SU-DHL-6 (cell line): ENCODE data around the gene DYNC1I2.

Experiments used
- H2AFZ ChIP-seq: fragments of 200-600 bp; sonication (generic); 2 replicates; pipeline ENCODE4 v1.6.1; 2014; ENCODE audit warnings: low read depth, mild to moderate bottlenecking, moderate library complexity, mixed read lengths, antibody characterized with exemption, low read length; ENCODE audit not compliant: severe bottlenecking
- H3F3A ChIP-seq: fragments of 200-600 bp; shearing (Covaris generic); 2 replicates; pipeline ENCODE4 v1.6.0; 2016; ENCODE audit warnings: antibody characterized with exemption, mild to moderate bottlenecking; ENCODE audit not compliant: insufficient read depth
- H3K27ac ChIP-seq: fragments of 200-600 bp; sonication (generic); 2 replicates; pipeline ENCODE4 v1.5.1; 2016; ENCODE audit warnings: low read depth, mild to moderate bottlenecking, low read length, moderate library complexity, mixed read lengths
- H3K27me3 ChIP-seq: fragments of 200-600 bp; sonication (generic), shearing (Covaris generic); 2 replicates; pipeline ENCODE4 v1.6.0; 2014; ENCODE audit warnings: mild to moderate bottlenecking, low read length
- H3K36me3 ChIP-seq: fragments of 200-600 bp; sonication (generic); 2 replicates; pipeline ENCODE4 v1.6.1; 2014; ENCODE audit warnings: mild to moderate bottlenecking, low read length, mixed read lengths
- H3K4me2 ChIP-seq: fragments of 300-600, 200-600 bp; shearing (Covaris generic), sonication (generic); 2 replicates; pipeline ENCODE4 v1.6.0; 2014; ENCODE audit warnings: low read length, low read depth, mild to moderate bottlenecking; ENCODE audit not compliant: poor library complexity, severe bottlenecking
- H3K4me3 ChIP-seq: fragments of 200-600 bp; sonication (generic); 2 replicates; pipeline ENCODE4 v1.5.1; 2014; ENCODE audit warnings: antibody characterized with exemption, low read length, mild to moderate bottlenecking, mixed read lengths; ENCODE audit not compliant: insufficient read depth, poor library complexity, severe bottlenecking
- H3K79me2 ChIP-seq: fragments of 200-600 bp; sonication (generic); 2 replicates; pipeline ENCODE4 v1.6.1; 2014; ENCODE audit warnings: mild to moderate bottlenecking, low read length, moderate library complexity; ENCODE audit not compliant: insufficient read depth
- H3K9ac ChIP-seq: fragments of 200-600 bp; sonication (generic); 2 replicates; pipeline ENCODE4 v1.7.0; 2014; ENCODE audit warnings: mild to moderate bottlenecking, low read length
- H3K9me2 ChIP-seq: fragments of 200-600 bp; sonication (generic); replicated peaks from 2 replicates; pipeline ENCODE4 v1.6.1; 2014; ENCODE audit warnings: low read length; ENCODE audit not compliant: insufficient read depth
- H3K9me3 ChIP-seq: fragments of 200-600 bp; sonication (generic); 2 replicates; pipeline ENCODE4 v1.6.1; 2014; ENCODE audit warnings: low read length, mixed read lengths; ENCODE audit not compliant: insufficient read depth
- H4K20me1 ChIP-seq: fragments of 200-600 bp; sonication (generic); 2 replicates; pipeline ENCODE4 v1.6.1; 2014; ENCODE audit warnings: low read depth, mild to moderate bottlenecking, antibody characterized with exemption, low read length, moderate library complexity, mixed read lengths
- EZH2phosphoT487 ChIP-seq: fragments of 200-600 bp; sonication (generic), shearing (Covaris generic); conservative IDR thresholded peaks from 2 replicates; pipeline ENCODE4 v1.6.1; 2018; ENCODE audit warnings: mild to moderate bottlenecking, antibody characterized with exemption, low read length, moderate library complexity, mixed read lengths
- TF ChIP-seq, protein P1 (sequence below): fragments of 200-600 bp; sonication (generic); IDR thresholded peaks from one replicate; pipeline ENCODE4 v1.5.1; 2017; ENCODE audit warnings: antibody characterized with exemption, mild to moderate bottlenecking, low read length, moderate library complexity; ENCODE audit not compliant: insufficient read depth, poor library complexity, severe bottlenecking

The DYNC1I2 gene

DNA sequence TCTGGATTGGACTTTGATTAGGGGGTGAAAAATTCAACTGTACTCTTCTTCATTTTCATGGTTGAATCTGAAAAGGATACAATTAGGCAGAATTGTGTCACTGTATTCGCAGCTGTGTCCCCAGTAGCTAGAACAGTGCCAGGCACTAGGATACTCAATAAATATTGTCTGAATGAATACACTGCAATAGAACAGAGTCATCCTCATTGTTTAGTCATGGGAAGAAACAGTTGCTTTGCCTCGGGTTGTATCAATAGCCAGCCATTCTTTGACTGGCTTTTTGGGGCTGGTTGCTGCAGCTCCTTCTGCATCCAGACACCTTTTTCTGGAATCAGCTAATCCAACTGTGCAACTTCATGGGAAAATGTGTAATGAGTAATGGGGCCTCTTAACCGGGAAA is 18.1 kb upstream of the DYNC1I2 start:
- TF ChIP-seq, protein P1, sequence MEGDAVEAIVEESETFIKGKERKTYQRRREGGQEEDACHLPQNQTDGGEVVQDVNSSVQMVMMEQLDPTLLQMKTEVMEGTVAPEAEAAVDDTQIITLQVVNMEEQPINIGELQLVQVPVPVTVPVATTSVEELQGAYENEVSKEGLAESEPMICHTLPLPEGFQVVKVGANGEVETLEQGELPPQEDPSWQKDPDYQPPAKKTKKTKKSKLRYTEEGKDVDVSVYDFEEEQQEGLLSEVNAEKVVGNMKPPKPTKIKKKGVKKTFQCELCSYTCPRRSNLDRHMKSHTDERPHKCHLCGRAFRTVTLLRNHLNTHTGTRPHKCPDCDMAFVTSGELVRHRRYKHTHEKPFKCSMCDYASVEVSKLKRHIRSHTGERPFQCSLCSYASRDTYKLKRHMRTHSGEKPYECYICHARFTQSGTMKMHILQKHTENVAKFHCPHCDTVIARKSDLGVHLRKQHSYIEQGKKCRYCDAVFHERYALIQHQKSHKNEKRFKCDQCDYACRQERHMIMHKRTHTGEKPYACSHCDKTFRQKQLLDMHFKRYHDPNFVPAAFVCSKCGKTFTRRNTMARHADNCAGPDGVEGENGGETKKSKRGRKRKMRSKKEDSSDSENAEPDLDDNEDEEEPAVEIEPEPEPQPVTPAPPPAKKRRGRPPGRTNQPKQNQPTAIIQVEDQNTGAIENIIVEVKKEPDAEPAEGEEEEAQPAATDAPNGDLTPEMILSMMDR: no peak
- no peak for TF ChIP-seq EZH2phosphoT487
- H2AFZ ChIP-seq: no peak overlapping the region

DNA sequence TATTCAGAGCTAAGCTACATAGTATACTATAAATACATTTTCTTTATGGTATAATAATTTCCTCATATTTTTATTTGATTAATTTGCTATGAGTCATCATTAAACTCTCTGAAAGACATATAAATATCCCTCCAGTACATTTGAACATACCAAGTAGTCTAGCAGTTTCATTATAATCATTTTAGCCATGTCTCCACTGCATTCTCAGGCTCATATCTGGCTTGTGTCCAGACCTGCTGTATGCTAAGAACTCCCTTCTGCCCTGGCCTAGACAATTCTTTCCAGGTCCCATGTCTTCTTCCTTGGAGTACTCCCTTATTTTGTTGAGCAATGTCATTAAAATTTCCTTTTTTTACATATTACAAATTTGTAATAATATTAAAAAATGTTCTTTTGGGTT is 16.6 kb upstream of the DYNC1I2 start:
- TF ChIP-seq EZH2phosphoT487: no peak
- TF ChIP-seq, protein P1: no peak
- Histone ChIP-seq H3K27me3 (no peaks in the 10 kb centered on the region), H3K9me3 (no peaks in the 10 kb centered on the region), H4K20me1 (no peaks in the 10 kb centered on the region), H3K9ac (no peak overlapping the region), H2AFZ (no peak overlapping the region), H3K4me2 (no peak overlapping the region), H3K4me3 (no peak overlapping the region), H3K79me2 (no peaks in the 10 kb centered on the region), H3K36me3 (no peaks in the 10 kb centered on the region), H3F3A (no peaks in the 10 kb centered on the region), H3K9me2 (no peaks in the 10 kb centered on the region), H3K27ac (no peak overlapping the region)

More for the DNA sequence above, 18.1 kb upstream of the DYNC1I2 start:
- H3F3A ChIP-seq: no peaks in the 10 kb centered on the region
- H3K79me2 ChIP-seq: no peaks in the 10 kb centered on the region
- no peaks in the 10 kb centered on the region for H3K9me2 ChIP-seq
- H3K27me3 ChIP-seq: no peaks in the 10 kb centered on the region
- H3K36me3 ChIP-seq: no peaks in the 10 kb centered on the region
- no peak overlapping the region for H3K9ac ChIP-seq
- no peaks in the 10 kb centered on the region for H4K20me1 ChIP-seq
- H3K9me3 ChIP-seq: no peaks in the 10 kb centered on the region
- H3K4me3 ChIP-seq: no peak overlapping the region
- no peak overlapping the region for H3K27ac ChIP-seq
- no peak overlapping the region for H3K4me2 ChIP-seq

DNA sequence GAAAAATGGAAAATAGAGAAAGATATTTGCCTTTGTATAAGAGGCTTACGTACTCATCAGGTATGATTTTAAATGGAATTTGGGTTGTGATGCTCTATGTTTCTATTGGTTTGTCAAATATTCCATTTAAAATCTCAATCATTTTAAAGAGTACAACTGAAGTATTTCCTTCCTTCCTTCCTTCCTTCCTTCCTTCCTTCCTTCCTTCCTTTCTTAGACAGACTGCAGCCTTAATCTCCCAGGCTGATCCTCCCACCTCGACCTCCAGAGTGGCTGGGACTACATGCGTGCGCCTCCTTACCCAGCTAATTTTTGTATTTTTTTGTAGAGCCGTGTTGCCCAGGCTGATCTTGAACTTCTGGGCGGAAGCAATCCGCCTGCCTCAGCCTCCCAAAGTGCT is 15.4 kb upstream of the DYNC1I2 start:
- Histone ChIP-seq H3K9me3 (no peaks in the 10 kb centered on the region), H2AFZ (no peak overlapping the region), H3K27me3 (no peaks in the 10 kb centered on the region), H3K79me2 (no peaks in the 10 kb centered on the region), H4K20me1 (no peaks in the 10 kb centered on the region), H3K4me2 (no peak overlapping the region), H3K9me2 (no peaks in the 10 kb centered on the region), H3K9ac (no peak overlapping the region), H3K36me3 (no peaks in the 10 kb centered on the region), H3F3A (no peaks in the 10 kb centered on the region), H3K27ac (no peak overlapping the region), H3K4me3 (no peak overlapping the region)
- TF ChIP-seq EZH2phosphoT487: no peak
- TF ChIP-seq, protein P1: no peak
